HUES6 (cell line): ENCODE results near the gene NAV3.

Source experiments
- H3K27ac ChIP-seq: 2 replicates; pipeline ENCODE4 v1.7.0; 2013; ENCODE audit warnings: low read depth, mild to moderate bottlenecking, low read length, inconsistent platforms
- H3K27me3 ChIP-seq: 2 replicates; pipeline ENCODE4 v1.6.1; 2013; ENCODE audit warnings: low read length; ENCODE audit not compliant: control insufficient read depth, insufficient read depth
- H3K36me3 ChIP-seq: 2 replicates; pipeline ENCODE4 v1.6.1; 2013; ENCODE audit warnings: low read length; ENCODE audit not compliant: control insufficient read depth, insufficient read depth
- H3K4me1 ChIP-seq: 2 replicates; pipeline ENCODE4 v1.6.1; 2013; ENCODE audit warnings: low read length; ENCODE audit not compliant: control insufficient read depth, insufficient read depth
- H3K4me3 ChIP-seq: 2 replicates; pipeline ENCODE4 v1.5.1; 2013; ENCODE audit warnings: low read depth, low read length
- H3K9ac ChIP-seq: one replicate; pipeline ENCODE4 v1.6.1; 2013; ENCODE audit warnings: mild to moderate bottlenecking, low read length
- H3K9me3 ChIP-seq: 2 replicates; pipeline ENCODE4 v1.6.1; 2013; ENCODE audit warnings: low read depth, low read length; ENCODE audit not compliant: control insufficient read depth, insufficient read depth

NAV3 gene

DNA sequence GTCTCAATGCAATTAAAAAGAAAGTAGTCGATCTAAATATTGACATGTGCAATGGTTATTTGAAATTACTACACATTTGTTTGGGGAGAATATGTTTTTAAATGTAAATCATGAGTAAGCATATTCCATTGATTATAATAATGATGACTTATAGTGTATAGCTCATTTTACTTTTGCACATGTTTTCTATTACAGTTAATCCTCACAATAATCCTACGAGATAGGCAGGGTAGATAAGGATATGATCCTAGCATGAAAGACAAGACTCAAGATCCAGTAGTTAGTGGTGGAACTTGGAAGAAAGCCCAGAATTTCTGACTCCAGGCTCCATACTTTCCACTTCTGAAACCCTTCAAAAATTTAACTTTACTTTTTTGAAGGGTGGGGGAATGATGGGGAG lies 94.0 kb downstream of the NAV3 start:
- Histone ChIP-seq H3K9me3 (no peaks in the 10 kb centered on the region), H3K4me1 (peaks cover 5% of the 10 kb centered on the region; the same call in 1 of the 2 replicates), H3K9ac (no peak overlapping the region), H3K27ac (no peak overlapping the region), H3K4me3 (no peak overlapping the region), H3K27me3 (no peaks in the 10 kb centered on the region), H3K36me3 (no peaks in the 10 kb centered on the region)

DNA sequence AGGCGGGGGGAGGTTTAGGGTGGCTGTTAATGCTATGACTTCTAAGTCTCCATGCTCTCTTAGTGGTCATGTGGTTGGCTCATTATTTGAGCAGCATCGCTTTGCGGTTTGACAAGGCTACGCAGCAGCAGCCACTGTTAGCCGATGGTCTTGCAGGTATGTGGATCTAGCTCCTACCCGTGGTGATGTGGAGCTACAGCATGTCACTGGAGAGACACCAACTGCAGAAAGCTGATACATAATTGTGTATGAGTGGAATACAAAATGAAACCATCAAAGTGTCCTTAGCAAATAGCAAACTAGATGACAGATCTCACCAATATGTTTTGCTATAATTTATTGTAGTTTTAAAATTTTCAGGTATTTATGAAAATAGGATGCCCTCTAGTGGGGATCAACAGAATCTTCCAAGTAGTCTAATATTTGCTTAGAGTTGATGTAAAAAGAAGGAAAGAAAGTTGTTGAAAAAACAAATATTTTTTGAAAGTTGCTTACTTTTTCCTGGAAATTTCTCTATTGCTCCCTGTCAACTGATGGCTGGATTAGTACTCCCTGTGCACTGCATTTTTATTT lies 94.9 kb downstream of the NAV3 start:
- Histone ChIP-seq H3K4me1 (peaks cover 5% of the 10 kb centered on the region; the same call in 1 of the 2 replicates), H3K36me3 (no peaks in the 10 kb centered on the region), H3K27me3 (no peaks in the 10 kb centered on the region), H3K27ac (no peak overlapping the region), H3K9me3 (no peaks in the 10 kb centered on the region), H3K4me3 (no peak overlapping the region), H3K9ac (no peak overlapping the region)

DNA sequence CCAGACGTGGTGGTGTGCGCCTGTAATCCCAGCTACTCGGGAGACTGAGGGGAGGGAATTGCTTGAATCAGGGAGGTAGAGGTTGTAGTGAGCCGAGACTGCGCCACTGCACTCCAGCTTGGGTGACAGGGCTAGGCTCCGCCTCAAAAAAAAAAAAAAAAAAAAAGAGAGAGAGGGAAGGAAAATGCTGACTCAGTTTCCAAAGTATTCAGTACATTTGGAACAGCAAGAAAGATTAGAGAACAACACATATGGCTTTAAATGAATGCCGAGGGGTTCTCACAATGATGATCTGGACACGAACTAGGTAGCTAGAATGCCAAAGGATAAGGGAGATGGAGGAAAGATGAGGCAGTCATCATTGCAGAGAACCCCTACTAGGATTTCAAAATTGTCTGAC lies 97.4 kb downstream of the NAV3 start:
- H3K4me1 ChIP-seq, result peaks cover 5% of the 10 kb centered on the region; the same call in 1 of the 2 replicates
- no peak overlapping the region for H3K4me3 ChIP-seq
- no peak overlapping the region for H3K27ac ChIP-seq
- H3K36me3 ChIP-seq, result no peaks in the 10 kb centered on the region
- H3K9me3 ChIP-seq, result no peaks in the 10 kb centered on the region
- no peaks in the 10 kb centered on the region for H3K27me3 ChIP-seq
- H3K9ac ChIP-seq, result no peak overlapping the region

DNA sequence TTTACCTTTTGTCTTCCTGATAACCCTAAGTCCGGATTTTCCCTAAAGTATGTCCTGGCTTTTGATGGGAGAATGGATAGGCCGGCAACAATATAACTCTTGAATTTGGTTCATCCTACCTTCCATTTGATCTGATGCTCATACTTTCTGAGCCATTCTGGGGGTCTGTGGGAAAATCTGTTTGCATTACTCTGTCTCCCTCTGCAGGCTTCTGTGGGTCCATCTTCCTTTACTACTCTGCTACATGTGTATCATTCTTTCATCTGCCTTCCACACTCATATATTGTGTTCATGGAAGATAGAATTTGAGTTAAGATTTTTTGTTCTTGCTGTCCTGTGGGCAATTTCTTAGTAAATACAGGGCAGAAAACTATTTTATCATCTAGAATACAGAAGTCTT lies 101.5 kb downstream of the NAV3 start:
- Histone ChIP-seq H3K4me3 (no peak overlapping the region), H3K27me3 (no peaks in the 10 kb centered on the region), H3K9me3 (no peaks in the 10 kb centered on the region), H3K9ac (no peak overlapping the region), H3K4me1 (no peaks in the 10 kb centered on the region), H3K36me3 (no peaks in the 10 kb centered on the region), H3K27ac (no peak overlapping the region)

DNA sequence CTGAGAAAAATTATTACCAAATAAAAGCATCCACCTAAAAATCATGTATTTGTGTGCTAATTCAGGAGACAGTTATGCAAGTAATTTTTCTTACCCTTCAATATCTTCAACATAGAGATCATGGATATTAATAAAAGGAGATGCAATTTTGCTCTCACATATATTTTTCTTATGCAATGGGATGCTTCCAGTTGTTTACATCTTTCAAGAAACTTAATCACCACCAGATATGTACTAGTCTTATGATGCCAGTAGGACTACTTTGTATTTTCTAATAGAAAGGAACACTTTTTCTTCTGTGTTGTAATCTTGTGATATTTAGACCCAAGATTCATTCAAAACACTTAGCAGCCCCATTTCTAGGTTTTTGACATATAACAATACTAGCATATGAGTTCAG lies 107.6 kb downstream of the NAV3 start:
- Histone ChIP-seq H3K4me1 (peaks cover 12% of the 10 kb centered on the region), H3K9me3 (no peaks in the 10 kb centered on the region), H3K9ac (no peak overlapping the region), H3K4me3 (no peak overlapping the region), H3K36me3 (no peaks in the 10 kb centered on the region), H3K27me3 (no peaks in the 10 kb centered on the region), H3K27ac (no peak overlapping the region)

DNA sequence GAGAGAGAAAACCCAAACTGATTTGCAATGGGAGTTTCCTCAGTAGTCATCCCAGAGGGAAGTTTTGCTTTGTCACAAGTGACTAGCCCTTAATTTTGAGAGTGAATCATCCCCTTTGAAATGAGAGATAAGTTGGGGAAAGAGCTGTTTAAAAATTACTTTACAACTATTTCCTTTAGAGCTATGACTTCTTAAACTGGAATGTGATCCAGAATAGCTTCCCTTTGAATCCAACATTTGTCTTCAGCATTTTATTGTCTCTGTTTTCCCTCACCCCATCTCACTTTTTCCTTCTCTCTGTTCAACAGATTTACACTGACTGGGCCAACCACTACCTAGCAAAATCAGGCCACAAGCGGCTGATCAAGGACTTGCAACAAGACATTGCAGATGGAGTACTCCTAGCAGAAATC lies 109.3 kb downstream of the NAV3 start:
- H3K27me3 ChIP-seq, result no peaks in the 10 kb centered on the region
- H3K9ac ChIP-seq, result peak overlapping the region; percentile 47
- H3K9me3 ChIP-seq, result no peaks in the 10 kb centered on the region
- no peak overlapping the region; the same call in 1 of the 2 replicates for H3K27ac ChIP-seq
- peaks cover 12% of the 10 kb centered on the region for H3K4me1 ChIP-seq
- H3K36me3 ChIP-seq, result no peaks in the 10 kb centered on the region
- peak overlapping the region; percentile 19; the same call in 1 of the 2 replicates for H3K4me3 ChIP-seq

DNA sequence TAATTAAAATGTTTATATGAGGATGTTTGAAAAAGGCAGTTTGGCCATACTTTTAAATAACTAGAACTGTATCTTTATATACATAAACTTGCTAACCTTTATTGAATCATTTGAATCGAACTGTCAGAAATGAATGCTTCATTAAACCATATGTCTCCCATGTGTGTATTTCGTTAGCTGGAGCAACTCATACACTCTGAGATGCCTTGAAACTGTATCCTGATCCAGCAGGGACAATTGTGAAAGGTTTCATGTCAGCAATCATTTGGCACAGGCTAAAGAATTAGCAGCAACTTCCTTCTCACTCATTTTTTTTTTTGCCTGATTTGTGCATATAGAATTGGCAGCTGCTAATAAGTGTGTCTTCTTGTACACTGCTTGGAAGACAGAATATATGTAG lies 109.9 kb downstream of the NAV3 start:
- peak overlapping the region; percentile 47 for H3K9ac ChIP-seq
- no peaks in the 10 kb centered on the region for H3K36me3 ChIP-seq
- H3K4me1 ChIP-seq, result peaks cover 12% of the 10 kb centered on the region
- no peak overlapping the region; the same call in 1 of the 2 replicates for H3K27ac ChIP-seq
- H3K27me3 ChIP-seq, result no peaks in the 10 kb centered on the region
- peak overlapping the region; percentile 19; the same call in 1 of the 2 replicates for H3K4me3 ChIP-seq
- no peaks in the 10 kb centered on the region for H3K9me3 ChIP-seq

DNA sequence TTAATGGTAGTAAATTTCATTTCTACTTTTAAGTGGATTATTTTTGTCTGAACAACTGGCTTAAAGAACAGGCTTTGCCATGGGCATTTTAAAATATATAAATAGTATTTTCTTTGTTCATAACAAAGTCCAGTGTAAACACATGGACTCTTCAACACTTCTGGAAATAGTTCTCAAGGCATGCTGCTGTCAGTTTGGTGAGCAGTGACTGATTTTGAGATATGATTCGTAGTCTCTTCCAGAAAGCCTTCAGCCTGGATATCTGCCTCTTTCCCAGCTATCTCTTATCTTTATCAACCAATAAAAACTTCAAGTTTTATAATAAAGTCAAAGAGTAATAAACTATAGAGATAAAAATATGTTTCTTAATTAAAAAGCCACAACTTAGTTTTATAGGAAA lies 110.7 kb downstream of the NAV3 start:
- H3K27me3 ChIP-seq, result no peaks in the 10 kb centered on the region
- no peak overlapping the region for H3K4me3 ChIP-seq
- no peaks in the 10 kb centered on the region for H3K9me3 ChIP-seq
- no peak overlapping the region for H3K27ac ChIP-seq
- no peaks in the 10 kb centered on the region for H3K36me3 ChIP-seq
- H3K4me1 ChIP-seq, result peaks cover 12% of the 10 kb centered on the region
- no peak overlapping the region for H3K9ac ChIP-seq

DNA sequence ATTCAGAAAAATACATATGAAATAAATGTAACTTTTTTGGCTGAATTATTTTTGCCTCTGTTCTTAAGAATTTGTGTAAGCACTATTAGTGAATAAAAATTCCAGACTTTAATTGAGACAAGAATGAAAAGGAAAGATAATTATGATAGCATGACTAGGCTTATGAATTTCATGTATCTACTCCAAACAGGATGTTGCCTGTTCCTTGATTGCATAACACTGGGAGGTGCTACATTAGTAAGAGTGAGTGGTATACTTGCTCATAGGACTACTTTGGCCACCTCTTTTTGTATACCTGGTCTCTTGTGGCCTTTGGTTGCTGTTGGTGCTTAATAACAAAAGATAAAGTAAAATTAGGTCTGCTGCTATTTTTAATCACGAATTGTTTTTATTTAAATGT lies 112.8 kb downstream of the NAV3 start:
- H3K9me3 ChIP-seq, result no peaks in the 10 kb centered on the region
- H3K9ac ChIP-seq, result no peak overlapping the region
- no peak overlapping the region for H3K27ac ChIP-seq
- H3K4me1 ChIP-seq, result peaks cover 16% of the 10 kb centered on the region
- no peaks in the 10 kb centered on the region for H3K36me3 ChIP-seq
- no peak overlapping the region for H3K4me3 ChIP-seq
- no peaks in the 10 kb centered on the region for H3K27me3 ChIP-seq

DNA sequence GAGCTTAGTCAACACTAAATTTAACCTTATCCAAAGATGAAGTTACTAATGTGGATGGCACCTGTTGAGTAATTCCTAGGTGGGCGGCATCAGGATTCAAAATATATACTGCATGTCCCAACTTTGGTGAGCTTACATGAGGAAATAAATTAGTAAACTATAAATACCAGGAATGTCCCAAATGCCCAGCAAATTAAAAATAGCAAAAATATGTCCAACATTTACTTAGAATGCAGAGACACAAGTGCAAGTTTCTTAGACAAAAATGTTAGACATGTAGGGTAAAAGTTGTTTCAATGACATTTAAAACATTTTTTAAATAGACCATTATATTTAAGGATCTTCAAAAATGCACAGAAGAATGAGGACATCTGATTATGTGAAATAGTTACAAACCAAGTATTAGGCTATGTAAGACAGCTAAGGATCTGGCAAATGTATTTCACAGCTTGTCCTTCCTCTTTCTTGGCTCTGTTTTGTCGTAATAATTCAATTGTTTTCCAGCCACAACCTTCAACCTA lies 115.9 kb downstream of the NAV3 start:
- no peaks in the 10 kb centered on the region for H3K27me3 ChIP-seq
- no peaks in the 10 kb centered on the region for H3K36me3 ChIP-seq
- H3K4me3 ChIP-seq, result no peak overlapping the region
- H3K9me3 ChIP-seq, result no peaks in the 10 kb centered on the region
- H3K9ac ChIP-seq, result no peak overlapping the region
- H3K27ac ChIP-seq, result no peak overlapping the region
- peaks cover 4% of the 10 kb centered on the region; the same call in 1 of the 2 replicates for H3K4me1 ChIP-seq

DNA sequence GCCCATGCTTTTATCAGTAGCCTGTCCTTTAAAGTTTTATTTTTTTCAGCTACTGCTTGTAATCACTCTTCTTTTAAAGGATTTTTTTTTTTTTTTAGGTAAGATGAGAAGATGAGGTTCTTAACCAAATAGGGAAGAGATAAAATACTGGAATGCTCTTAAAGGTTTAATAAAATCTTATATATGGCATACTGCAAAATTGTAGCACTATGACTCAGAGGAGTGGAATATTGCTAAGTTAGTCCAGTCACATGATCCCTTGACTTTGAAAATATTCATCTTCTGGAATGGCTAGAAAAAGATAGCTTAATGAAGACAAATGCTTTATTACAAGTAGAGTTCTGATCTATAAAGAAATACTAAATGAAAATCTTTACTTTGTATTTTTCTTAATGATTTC lies 116.6 kb downstream of the NAV3 start:
- H3K4me1 ChIP-seq, result peaks cover 4% of the 10 kb centered on the region; the same call in 1 of the 2 replicates
- no peak overlapping the region for H3K27ac ChIP-seq
- no peak overlapping the region for H3K4me3 ChIP-seq
- no peak overlapping the region for H3K9ac ChIP-seq
- no peaks in the 10 kb centered on the region for H3K27me3 ChIP-seq
- H3K36me3 ChIP-seq, result no peaks in the 10 kb centered on the region
- no peaks in the 10 kb centered on the region for H3K9me3 ChIP-seq
